M059J (cell line): Measurements from ENCODE around the gene TRIM74. TPM values are rescaled to one million over a fixed set of nuclear protein-coding genes. Genes with fewer than 3 reads are reported as not detected.
"Not testable (repeated sequence)": the region's sequence is repeated elsewhere in the genome, so short reads cannot be mapped to it uniquely, and the experiment has no call there.

Experiments
- DNase-seq: peaks from one replicate; pipeline ENCODE4 v3.0.0-alpha.2; 2012; ENCODE audit warnings: low read depth
- total RNA-seq: library from RNA; depleted of rRNA; stranded (reverse); fragments of >200 nt; shearing (Covaris generic); gene quantifications from 2 replicates; pipeline ENCODE4 v1.2.3, GENCODE V29; 2014

Gene TRIM74
- total RNA-seq, 1 experiment from 2014 or later = not detected

GRCh38 chr7:72960029-72960428 lies 9.2 kb downstream of the TRIM74 start:
- not testable (repeated sequence) for DNase-seq

- DNase-seq = not testable (repeated sequence)
Measured at GRCh38 chr7:72954563-72955198, 14.6 kb downstream of the TRIM74 start.

GRCh38 chr7:72953901-72954562 lies 15.2 kb downstream of the TRIM74 start:
- DNase-seq = not testable (repeated sequence)

DNA sequence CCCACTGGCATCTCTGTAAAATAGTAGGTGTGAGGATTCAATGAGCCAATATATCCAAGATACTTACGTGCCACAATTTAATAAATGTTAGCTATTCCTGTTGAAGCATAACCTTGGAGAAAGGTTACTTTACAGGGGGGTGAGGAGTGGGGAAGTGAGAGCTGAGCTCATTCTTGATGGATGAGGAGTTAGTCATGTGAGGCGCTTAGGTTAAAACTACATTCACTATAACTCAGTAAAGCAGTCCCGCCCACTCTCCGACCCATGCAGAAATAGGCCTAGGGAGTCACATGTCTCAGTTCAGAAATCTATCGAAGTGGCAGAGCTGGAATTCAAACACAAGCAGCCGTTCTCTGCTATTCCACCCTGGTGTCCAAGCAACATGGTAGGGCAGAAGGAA lies 18.8 kb downstream of the TRIM74 start:
- DNase-seq = not testable (repeated sequence)

DNA sequence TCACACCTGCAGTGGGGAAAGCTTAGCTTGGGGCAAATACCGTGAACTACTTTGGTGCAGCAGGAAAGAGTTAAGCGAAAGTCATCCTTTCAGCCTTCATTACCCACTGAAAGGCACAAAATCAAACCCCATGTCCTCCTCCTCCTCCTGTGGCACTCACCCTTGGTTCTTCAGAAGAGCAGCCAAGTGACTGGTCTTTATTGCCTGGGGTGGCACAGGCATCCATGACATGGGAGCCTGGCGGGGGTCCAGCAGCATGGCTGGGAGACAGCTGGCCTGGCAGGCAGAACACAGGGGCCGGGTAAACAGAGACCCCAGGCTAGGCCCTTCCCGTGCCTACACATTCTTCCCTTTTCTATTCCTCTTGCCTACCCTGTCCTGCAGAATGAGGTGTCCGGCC lies 19.6 kb downstream of the TRIM74 start:
- peak; percentile 39 for DNase-seq

GRCh38 chr7:72949276-72949675 lies 20.0 kb downstream of the TRIM74 start:
- DNase-seq = not testable (repeated sequence)

DNA sequence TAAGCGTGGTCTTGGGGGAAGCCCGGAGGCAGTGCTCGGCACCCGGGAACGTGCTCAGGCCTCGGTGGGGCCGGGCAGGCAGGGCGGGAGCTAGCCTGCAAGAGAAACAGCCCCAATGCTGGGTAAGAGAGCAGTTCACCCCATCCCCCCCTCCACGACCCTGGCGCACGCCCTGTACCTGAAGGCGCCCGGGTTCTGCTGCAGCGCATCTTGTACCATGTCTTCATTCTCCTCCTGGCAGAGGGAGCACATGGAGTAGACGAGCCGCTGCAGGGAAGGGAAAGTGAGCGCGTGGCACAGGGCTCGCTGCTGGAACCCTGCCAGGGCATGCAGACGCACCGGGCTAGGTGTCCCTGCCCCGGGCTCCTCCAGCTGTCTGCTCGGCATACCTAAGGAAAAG lies 20.6 kb downstream of the TRIM74 start:
- not testable (repeated sequence) for DNase-seq

- DNase-seq = not testable (repeated sequence)
Measured at GRCh38 chr7:72946130-72946745, 23.0 kb downstream of the TRIM74 start.

DNA sequence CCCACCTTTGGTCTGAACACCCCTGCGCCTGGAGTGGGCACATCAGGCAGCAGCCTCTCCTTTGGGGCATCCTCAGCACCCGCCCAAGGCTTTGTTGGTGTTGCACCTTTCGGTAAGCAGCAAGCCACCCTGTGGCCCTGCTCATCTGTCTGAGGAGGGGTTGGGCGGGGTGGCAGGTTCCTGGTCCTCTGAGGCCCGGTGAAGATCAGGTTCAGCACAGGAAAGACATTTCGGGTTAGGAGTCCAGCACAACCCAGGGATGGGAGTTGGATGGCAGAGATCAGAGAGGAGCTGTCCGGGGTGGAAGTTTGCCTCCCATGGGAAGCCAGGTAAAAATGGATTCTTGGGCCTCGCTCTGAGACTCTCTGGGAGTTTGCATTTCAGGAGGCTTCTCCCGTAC lies 23.7 kb downstream of the TRIM74 start:
- DNase-seq = not testable (repeated sequence)

GRCh38 chr7:72944937-72945336 lies 24.3 kb downstream of the TRIM74 start:
- DNase-seq = not testable (repeated sequence)

GRCh38 chr7:72942956-72943355 lies 26.3 kb downstream of the TRIM74 start:
- not testable (repeated sequence) for DNase-seq

- not testable (repeated sequence) for DNase-seq
Measured at GRCh38 chr7:72942022-72942705, 27.1 kb downstream of the TRIM74 start.

DNA sequence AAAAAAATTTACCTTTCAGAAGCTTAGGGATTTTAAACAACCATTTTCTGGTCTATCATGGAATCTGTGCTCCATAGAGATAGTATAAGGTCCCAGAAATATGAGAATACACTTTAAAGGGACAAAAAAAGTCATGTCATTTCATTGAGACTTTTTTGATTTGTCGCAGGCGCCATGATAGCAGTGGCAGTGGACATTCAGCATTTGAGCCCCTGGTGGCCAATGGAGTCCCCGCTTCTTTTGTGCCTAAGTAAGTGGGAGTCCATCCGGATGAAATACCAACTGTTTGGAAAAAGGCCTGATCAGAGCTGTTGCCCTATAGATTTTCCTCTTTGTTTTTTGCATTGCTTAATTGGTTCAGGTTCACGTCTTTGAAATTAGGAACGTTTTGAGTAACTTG lies 41.0 kb downstream of the TRIM74 start:
- not testable (repeated sequence) for DNase-seq

GRCh38 chr7:72927791-72928190 lies 41.5 kb downstream of the TRIM74 start:
- not testable (repeated sequence) for DNase-seq

DNA sequence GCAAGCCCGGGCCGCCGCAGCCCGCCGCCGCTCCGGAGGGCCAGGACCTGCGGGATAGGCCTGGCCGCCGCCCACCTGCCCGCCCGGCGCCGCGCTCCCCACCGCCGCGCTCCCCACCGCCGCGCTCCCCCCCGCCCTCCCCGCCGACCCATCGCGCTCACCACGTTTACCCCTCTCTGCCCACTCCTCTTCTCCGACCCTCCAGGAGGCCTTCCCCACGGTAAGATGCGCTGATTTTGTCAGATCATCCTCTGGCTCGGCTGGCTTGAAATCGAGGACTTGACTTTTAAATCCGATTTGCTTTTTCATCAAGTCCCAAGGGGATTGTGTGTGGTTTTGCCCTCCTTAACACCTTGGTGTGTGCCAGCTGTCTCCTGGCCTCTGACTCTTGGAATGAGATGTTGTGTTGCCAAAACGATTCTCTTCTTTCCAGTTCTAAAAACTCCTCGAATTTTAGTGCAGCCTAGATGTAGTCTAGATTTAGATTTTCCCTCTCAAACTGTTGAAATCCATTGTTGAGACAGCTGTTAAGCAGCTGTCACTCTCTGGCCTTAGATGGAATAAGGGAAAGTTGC lies 43.6 kb downstream of the TRIM74 start:
- DNase-seq = peak; percentile 10

- peak; percentile 85 for DNase-seq
Measured at GRCh38 chr7:72924733-72925545, 44.3 kb downstream of the TRIM74 start, which contains the start of gene POM121. Gene POM121 (plus strand): TSS chr7:72925095. CDS start chr7:72925122, 27 bp downstream.

GRCh38 chr7:72924386-72924732 lies 44.9 kb downstream of the TRIM74 start:
- no peak for DNase-seq

- peak; percentile 12 for DNase-seq
Measured at GRCh38 chr7:72919256-72919775, 50.0 kb downstream of the TRIM74 start.

GRCh38 chr7:72914756-72915525 lies 54.3 kb downstream of the TRIM74 start:
- DNase-seq = peak; percentile 43

- not testable (repeated sequence) for DNase-seq
Measured at GRCh38 chr7:72913750-72914149, 55.5 kb downstream of the TRIM74 start.
